ENCODE results near the gene FBXL12. TPM values are rescaled to one million over a fixed set of nuclear protein-coding genes. Genes with fewer than 3 reads are reported as not detected.

Gene FBXL12
- 21.6 and 26.7 TPM in 2 replicates for total RNA-seq

GRCh38 chr19:9818734-9819595 is at the start of gene FBXL12:
Gene FBXL12 (minus strand): TSS chr19:9819079. CDS start chr19:9818813, 266 bp downstream.
- DNase-seq (ENCODE audit: low read depth), result peak; percentile 100
- TF ChIP-seq, protein P1, sequence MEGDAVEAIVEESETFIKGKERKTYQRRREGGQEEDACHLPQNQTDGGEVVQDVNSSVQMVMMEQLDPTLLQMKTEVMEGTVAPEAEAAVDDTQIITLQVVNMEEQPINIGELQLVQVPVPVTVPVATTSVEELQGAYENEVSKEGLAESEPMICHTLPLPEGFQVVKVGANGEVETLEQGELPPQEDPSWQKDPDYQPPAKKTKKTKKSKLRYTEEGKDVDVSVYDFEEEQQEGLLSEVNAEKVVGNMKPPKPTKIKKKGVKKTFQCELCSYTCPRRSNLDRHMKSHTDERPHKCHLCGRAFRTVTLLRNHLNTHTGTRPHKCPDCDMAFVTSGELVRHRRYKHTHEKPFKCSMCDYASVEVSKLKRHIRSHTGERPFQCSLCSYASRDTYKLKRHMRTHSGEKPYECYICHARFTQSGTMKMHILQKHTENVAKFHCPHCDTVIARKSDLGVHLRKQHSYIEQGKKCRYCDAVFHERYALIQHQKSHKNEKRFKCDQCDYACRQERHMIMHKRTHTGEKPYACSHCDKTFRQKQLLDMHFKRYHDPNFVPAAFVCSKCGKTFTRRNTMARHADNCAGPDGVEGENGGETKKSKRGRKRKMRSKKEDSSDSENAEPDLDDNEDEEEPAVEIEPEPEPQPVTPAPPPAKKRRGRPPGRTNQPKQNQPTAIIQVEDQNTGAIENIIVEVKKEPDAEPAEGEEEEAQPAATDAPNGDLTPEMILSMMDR (IDR thresholded peaks at IDR 0.05; ENCODE audit: insufficient read depth, low read depth, low read length), result no peak
- H3K4me3 ChIP-seq (ENCODE audit: low read depth, low read length), result peak within 1 kb of the TSS; percentile 92

DNA sequence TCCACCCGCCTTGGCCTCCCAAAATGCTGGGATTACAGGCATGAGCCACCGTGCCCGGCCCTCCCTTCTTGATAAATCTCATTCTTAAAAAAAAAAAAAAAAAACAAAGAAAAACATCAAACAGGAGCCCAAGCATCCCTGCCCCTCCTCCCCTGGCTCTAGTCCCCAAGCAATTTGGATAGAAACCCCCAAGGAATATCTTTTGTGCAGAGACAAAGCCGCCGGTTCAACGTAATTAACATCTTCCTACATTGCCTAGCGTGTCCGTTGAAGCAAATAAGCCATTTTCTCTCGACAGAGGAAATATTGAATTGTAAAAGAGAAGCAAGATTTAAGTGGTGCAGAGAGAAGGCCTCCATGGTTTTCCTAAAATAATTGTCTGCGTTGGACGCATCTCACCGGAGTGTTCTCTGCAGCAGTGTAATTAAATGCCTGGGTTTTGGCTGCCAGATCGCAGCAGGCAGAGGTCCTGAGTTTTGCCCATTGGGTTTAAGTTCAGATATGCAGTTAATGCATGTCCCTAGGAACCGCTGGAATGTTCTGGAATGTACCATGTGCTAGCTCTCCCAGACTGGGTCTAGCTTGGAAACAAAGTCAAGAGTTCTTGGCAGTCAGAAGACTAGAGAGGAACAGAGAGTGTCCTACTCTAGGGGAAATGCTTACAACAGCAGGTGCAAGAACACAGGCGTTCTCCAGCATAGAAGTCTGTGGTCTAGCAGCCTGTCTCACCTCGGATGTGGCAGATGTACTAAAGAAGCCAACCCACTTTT is 47.0 kb upstream of the FBXL12 start:
- TF ChIP-seq, protein P1 (IDR thresholded peaks at IDR 0.05; ENCODE audit: insufficient read depth, low read depth, low read length), result no peak
- H3K4me3 ChIP-seq (ENCODE audit: low read depth, low read length), result no peak overlapping the region
- DNase-seq (ENCODE audit: low read depth), result no peak

DNA sequence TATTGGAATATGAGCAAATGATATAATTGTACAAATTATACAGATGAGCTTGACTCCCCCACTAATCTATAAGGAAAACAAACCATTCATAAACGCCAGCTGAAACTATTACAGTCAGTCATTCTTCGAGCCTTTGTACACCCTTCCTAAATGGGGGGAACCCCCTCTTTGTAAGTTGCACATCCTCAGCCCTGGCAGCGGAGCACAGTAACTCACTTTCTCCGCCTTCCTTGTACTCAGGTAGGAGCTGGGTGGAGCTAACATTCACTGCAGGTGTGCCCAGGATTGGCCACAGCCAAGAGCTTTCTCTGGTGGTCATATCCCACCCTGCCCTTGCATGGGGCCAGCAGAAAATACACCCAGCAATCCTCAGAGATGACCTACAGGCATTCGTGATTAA is 44.9 kb upstream of the FBXL12 start:
- H3K4me3 ChIP-seq (ENCODE audit: low read depth, low read length), result no peak overlapping the region
- TF ChIP-seq, protein P1 (IDR thresholded peaks at IDR 0.05; ENCODE audit: insufficient read depth, low read depth, low read length), result no peak
- no peak for DNase-seq (ENCODE audit: low read depth)

DNA sequence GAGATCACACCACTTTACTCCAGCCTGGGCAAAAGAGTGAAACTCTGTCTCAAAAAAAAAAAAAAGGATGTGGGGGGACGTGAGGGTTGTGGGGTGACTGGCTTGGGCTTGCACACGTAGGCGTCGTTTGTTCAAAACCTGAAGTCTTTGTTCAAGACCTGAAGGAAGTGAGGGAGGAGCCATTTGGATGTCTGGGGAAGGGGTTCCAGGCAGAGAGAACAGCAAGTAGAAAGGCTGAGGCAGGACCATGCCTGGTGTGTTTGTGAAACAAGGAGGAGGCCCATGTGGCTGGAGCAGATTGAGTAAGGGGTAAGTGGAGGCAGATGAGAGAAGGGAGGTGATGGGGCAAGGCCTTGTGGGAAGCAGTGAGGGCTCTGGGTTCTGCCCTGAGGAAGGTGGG is 44.1 kb upstream of the FBXL12 start:
- no peak overlapping the region for H3K4me3 ChIP-seq (ENCODE audit: low read depth, low read length)
- TF ChIP-seq, protein P1 (IDR thresholded peaks at IDR 0.05; ENCODE audit: insufficient read depth, low read depth, low read length), result no peak

GRCh38 chr19:9861503-9861902 is 42.6 kb upstream of the FBXL12 start:
- no peak for DNase-seq (ENCODE audit: low read depth)
- TF ChIP-seq, protein P1 (IDR thresholded peaks at IDR 0.05; ENCODE audit: insufficient read depth, low read depth, low read length), result no peak
- H3K4me3 ChIP-seq (ENCODE audit: low read depth, low read length), result no peak overlapping the region

More for the DNA sequence above, 44.1 kb upstream of the FBXL12 start:
- DNase-seq (ENCODE audit: low read depth), result no peak

DNA sequence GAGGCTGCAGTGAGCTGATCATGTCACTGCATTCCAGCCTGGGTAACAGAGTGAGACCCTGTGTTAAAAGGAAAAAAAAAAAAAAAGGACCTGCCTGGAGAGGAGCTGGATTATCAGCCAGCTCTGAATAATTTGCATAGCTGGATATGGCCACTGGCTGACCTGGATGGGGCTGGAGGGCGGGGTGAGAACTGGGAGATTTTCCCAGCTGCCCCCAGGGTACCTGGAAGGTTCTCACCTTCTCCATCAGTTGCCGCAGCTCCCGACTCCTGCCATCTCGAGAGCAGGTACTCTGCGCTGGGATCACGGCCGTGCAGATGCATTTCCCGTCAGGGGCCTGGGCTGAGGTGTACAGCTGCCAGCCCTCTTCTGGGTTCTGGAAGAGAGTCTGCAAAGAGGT is 41.5 kb upstream of the FBXL12 start:
- DNase-seq (ENCODE audit: low read depth), result no peak
- TF ChIP-seq, protein P1 (IDR thresholded peaks at IDR 0.05; ENCODE audit: insufficient read depth, low read depth, low read length), result no peak
- no peak overlapping the region for H3K4me3 ChIP-seq (ENCODE audit: low read depth, low read length)
